ENCODE data around the gene TAF4.
"Not testable (repeated sequence)": the region's sequence is repeated elsewhere in the genome, so short reads cannot be mapped to it uniquely, and the experiment has no call there.

The TAF4 gene, protein sequence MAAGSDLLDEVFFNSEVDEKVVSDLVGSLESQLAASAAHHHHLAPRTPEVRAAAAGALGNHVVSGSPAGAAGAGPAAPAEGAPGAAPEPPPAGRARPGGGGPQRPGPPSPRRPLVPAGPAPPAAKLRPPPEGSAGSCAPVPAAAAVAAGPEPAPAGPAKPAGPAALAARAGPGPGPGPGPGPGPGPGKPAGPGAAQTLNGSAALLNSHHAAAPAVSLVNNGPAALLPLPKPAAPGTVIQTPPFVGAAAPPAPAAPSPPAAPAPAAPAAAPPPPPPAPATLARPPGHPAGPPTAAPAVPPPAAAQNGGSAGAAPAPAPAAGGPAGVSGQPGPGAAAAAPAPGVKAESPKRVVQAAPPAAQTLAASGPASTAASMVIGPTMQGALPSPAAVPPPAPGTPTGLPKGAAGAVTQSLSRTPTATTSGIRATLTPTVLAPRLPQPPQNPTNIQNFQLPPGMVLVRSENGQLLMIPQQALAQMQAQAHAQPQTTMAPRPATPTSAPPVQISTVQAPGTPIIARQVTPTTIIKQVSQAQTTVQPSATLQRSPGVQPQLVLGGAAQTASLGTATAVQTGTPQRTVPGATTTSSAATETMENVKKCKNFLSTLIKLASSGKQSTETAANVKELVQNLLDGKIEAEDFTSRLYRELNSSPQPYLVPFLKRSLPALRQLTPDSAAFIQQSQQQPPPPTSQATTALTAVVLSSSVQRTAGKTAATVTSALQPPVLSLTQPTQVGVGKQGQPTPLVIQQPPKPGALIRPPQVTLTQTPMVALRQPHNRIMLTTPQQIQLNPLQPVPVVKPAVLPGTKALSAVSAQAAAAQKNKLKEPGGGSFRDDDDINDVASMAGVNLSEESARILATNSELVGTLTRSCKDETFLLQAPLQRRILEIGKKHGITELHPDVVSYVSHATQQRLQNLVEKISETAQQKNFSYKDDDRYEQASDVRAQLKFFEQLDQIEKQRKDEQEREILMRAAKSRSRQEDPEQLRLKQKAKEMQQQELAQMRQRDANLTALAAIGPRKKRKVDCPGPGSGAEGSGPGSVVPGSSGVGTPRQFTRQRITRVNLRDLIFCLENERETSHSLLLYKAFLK

DNA sequence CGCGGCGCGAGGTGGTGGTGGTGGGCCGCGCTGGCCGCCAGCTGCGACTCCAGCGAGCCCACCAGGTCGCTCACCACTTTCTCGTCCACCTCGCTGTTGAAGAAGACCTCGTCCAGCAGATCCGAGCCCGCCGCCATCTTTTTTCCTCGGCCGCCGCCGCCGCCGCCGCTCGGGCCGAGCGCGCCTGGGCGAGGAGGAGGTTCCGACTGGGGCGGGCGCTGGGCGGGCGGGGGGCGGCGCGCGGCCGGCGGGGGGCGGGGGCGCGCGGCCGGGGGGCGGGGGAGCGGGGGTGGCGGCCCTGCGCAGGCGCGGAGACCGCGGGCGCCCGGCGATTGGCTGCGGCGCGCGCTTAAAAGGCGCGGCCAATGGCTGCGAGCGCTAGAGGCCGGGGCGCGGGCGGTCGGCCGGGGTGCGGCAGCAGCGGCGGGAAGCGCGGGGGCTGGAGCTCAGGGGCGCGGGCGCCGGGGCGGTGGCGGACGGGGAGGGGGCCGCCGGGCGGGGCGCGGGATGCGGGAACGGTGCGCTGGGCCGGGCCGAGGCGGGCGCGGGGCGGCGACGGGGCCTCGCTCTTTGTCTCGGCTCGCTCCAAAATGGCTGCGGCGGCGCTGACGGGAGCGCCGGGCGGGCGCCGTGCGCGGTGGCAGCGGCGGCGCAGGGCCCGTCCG lies at the start of gene TAF4:
Gene TAF4, minus strand, starts transcription at position 208 of the 665 bp plus-strand sequence. Its CDS starts 71 bp downstream, at position 137.
- peak; percentile 91 for DNase-seq

- peak; percentile 88 for DNase-seq
Observed at GRCh38 chr20:62114894-62115293, 49.2 kb upstream of the TAF4 start.

- DNase-seq, result no peak
Observed at GRCh38 chr20:62112368-62112767, 46.7 kb upstream of the TAF4 start.

- DNase-seq, result peak; percentile 20
Observed at GRCh38 chr20:62111148-62111547, 45.5 kb upstream of the TAF4 start.

GRCh38 chr20:62105592-62105991 lies 39.9 kb upstream of the TAF4 start:
- no peak for DNase-seq

DNA sequence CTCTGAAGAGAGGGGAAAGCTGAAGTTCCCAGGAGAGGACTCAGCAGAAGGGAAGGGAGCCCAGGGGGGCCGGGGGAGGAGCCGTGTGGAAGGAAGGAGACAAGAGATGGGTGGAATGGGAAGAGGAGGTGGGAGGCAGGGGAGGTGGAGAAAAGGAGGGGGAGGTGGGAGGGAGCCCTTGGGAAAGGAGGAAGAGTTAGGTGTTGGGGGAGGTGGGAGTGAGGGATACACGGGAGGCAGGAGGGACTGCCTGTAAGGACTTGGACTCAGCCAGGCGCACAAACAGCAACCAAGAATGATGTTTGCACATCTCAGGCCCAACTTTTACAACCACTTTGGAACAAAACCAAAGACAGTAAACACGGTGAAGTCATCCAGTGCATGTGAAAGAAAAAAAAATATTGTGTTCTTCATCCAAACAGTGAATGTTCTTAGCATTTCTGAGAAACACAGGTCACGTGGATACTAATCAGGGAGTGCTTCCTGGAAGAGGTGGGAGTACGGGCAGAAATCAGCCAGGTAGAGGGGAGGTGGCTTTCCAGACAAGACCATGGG lies 39.2 kb upstream of the TAF4 start:
- no peak for DNase-seq

- no peak for DNase-seq
Observed at GRCh38 chr20:62104234-62104789, 38.6 kb upstream of the TAF4 start.

- DNase-seq, result no peak
Observed at GRCh38 chr20:62103508-62104233, 38.0 kb upstream of the TAF4 start.

- no peak for DNase-seq
Observed at GRCh38 chr20:62101078-62101477, 35.4 kb upstream of the TAF4 start.

DNA sequence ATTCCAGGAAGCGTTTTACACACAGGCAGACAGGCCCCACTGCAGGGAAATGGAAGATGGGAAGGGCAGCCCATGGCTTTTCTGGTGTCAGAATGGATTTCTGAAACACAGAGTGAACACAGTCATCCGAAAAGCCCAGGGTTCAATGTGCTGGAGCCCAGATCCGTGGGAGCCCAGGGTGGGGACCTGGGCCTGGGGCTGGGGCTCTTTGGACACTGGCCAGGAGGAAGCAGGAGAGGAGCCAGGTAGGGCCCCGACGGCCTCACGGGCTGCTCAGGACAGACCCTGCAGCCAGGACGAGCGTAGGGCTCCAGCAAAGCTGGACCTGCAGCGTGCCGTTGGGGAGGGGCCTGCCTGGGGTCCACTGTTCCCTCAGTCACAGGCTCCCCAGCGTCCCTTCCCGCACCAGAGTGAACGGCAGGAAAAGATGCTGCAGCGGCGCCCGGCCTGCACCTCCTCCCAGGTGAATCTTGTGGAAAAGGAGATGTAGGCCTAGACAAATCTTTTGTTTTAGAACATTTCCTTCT lies 32.3 kb upstream of the TAF4 start:
- DNase-seq, result no peak

GRCh38 chr20:62096421-62097380 lies 31.0 kb upstream of the TAF4 start:
- DNase-seq, result no peak

DNA sequence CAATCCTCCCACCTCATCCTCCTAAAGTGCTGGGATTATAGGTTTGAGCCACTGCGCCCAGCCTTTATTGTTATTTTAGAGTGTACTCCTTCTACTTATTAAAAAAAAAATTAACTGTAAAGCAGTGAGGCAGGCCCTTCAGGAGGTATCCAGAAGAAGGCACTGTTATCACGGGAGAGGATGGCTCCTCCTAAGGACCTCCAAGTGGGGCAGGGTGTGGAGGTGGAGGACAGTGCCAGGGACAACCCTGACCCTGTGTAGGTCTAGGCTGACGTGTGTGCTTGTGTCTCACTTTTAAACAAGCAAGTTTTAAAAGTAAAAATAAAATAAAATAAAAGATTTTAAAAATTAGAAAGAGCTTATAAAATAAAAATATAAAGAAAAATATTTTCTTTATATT lies 23.7 kb upstream of the TAF4 start:
- DNase-seq, result no peak

DNA sequence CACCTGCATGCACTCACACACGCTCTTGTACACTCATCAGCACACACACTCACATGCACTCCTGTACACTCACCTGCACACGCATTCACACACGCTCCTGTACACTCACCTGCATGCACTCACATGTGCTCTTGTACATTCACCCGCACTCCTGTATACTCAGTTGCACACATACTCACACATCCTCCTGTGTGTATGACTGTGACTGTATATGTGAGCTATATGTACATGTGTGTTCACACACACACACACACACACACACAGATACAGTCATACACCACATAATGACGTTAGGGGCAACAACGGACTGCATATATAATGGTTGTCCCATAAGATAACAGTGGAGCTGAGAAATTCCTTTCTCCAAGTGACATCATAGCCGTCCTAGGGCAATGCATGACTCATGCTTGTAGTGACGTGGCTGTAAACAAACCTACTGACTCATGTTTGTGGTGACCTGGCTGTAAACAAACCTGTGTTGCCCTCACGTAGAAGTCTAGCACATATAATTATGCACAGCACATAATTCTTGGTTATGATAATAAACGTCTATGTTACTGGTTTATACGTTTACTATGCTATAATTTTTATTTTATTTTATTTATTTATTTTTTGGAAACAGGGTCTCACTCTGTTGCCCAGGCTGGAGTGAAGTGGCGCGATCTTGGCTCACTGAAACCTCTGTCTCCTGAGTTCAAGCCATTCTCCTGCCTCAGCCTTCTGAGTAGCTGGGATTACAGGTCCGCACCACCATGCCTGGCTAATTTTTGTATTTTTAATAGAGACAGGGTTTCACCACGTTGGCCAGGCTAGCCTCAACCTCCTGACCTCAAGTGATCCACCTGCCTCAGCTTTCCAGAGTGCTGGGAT lies 22.8 kb upstream of the TAF4 start:
- no peak for DNase-seq

- no peak for DNase-seq
Observed at GRCh38 chr20:62087632-62088031, 22.0 kb upstream of the TAF4 start.

GRCh38 chr20:62087227-62087626 lies 21.5 kb upstream of the TAF4 start:
- DNase-seq, result no peak

- DNase-seq, result no peak
Observed at GRCh38 chr20:62085206-62085605, 19.5 kb upstream of the TAF4 start.

DNA sequence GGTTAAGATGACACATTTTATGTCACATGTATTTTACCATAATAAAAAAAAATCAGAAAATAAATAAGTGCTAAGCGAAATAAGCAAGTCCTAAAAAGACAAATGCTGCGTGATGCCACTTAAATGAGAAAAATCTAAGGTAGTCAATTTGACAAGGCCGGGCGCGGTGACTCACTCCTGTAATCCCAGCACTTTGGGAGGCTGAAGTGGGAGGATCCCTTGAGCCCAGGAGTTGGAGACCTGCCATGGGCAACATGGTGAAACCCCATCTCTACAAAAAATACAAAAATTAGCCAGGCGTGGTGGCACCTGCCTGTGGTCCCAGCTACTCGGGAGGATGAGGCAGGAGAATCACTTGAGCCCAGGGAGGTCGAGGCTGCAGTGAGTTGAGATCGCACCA lies 18.5 kb upstream of the TAF4 start:
- DNase-seq, result not testable (repeated sequence)

- no peak for DNase-seq
Observed at GRCh38 chr20:62083312-62083711, 17.6 kb upstream of the TAF4 start.
